Activated T-helper 17 cell treated with anti-CD3 and anti-CD28 coated beads, Interleukin-2, amount 50 U/mL, for 72 hours (primary cell): ENCODE results near the gene MAFG. TPM values are rescaled to one million over a fixed set of nuclear protein-coding genes. Genes with fewer than 3 reads are reported as not detected.

Experiments
- ATAC-seq: fragments of 150-1000 bp; cut with Tn5 transposase; replicated peaks from 2 replicates; pipeline ENCODE4 v1.10.0; 2021; ENCODE audit warnings: mild to moderate bottlenecking, moderate library complexity
- H3K27ac Mint-ChIP-seq: one replicate; pipeline ENCODE4 v1.8.0; 2022; ENCODE audit warnings: mixed read lengths
- H3K27me3 Mint-ChIP-seq: one replicate; pipeline ENCODE4 v1.8.0; 2022; ENCODE audit warnings: mixed read lengths
- H3K36me3 Mint-ChIP-seq: one replicate; pipeline ENCODE4 v1.8.0; 2022; ENCODE audit warnings: low read depth, mild to moderate bottlenecking, mixed read lengths
- H3K4me1 Mint-ChIP-seq: one replicate; pipeline ENCODE4 v1.8.0; 2022; ENCODE audit warnings: mixed read lengths
- H3K4me3 Mint-ChIP-seq: one replicate; pipeline ENCODE4 v1.8.0; 2022; ENCODE audit warnings: mild to moderate bottlenecking, mixed read lengths
- H3K9me3 Mint-ChIP-seq: one replicate; pipeline ENCODE4 v1.8.0; 2022; ENCODE audit warnings: mixed read lengths
- total RNA-seq, 2 donors: library from RNA; stranded (reverse); gene quantifications; one replicate each; pipeline ENCODE4 v1.2.3, GENCODE V29; 2022

Gene MAFG
- total RNA-seq, 2 donors from 2014 or later = 28.9 to 32.6 TPM

GRCh38 chr17:81870981-81871386, 56.6 kb downstream of the MAFG start, which contains the start of gene ARHGDIA:
ARHGDIA (minus strand) TSS chr17:81871337; CDS start chr17:81869930, 1,407 bp downstream.
- Mint-ChIP-seq H3K27me3 (no peaks in the 10 kb centered on the region), H3K4me1 (peaks cover 5% of the 10 kb centered on the region), H3K9me3 (no peaks in the 10 kb centered on the region), H3K36me3 (peaks cover 65% of the 10 kb centered on the region), H3K27ac (peak within 1 kb of the TSS; percentile 92), H3K4me3 (peak within 1 kb of the TSS; percentile 89)
- peak; percentile 68 for ATAC-seq

GRCh38 chr17:81870131-81870980, 57.2 kb downstream of the MAFG start:
- H3K4me3 Mint-ChIP-seq = peak overlapping the region; percentile 89
- peaks cover 5% of the 10 kb centered on the region for H3K4me1 Mint-ChIP-seq
- no peaks in the 10 kb centered on the region for H3K27me3 Mint-ChIP-seq
- peak overlapping the region; percentile 92 for H3K27ac Mint-ChIP-seq
- peaks cover 71% of the 10 kb centered on the region for H3K36me3 Mint-ChIP-seq
- H3K9me3 Mint-ChIP-seq = no peaks in the 10 kb centered on the region
- peak; percentile 32 for ATAC-seq

GRCh38 chr17:81869221-81870130, 58.1 kb downstream of the MAFG start:
- Mint-ChIP-seq H3K4me3 (peak overlapping the region; percentile 89), H3K4me1 (peaks cover 5% of the 10 kb centered on the region)

GRCh38 chr17:81868674-81869220, 58.8 kb downstream of the MAFG start:
- peak overlapping the region; percentile 67 for H3K27ac Mint-ChIP-seq
- ATAC-seq = no peak

More at GRCh38 chr17:81869221-81870130, 58.1 kb downstream of the MAFG start:
- no peak for ATAC-seq
- Mint-ChIP-seq H3K36me3 (peaks cover 80% of the 10 kb centered on the region), H3K9me3 (no peaks in the 10 kb centered on the region), H3K27ac (peak overlapping the region; percentile 92), H3K27me3 (no peaks in the 10 kb centered on the region)

More at GRCh38 chr17:81868674-81869220, 58.8 kb downstream of the MAFG start:
- Mint-ChIP-seq H3K4me1 (peaks cover 6% of the 10 kb centered on the region), H3K27me3 (no peaks in the 10 kb centered on the region), H3K4me3 (peak overlapping the region; percentile 89), H3K9me3 (no peaks in the 10 kb centered on the region), H3K36me3 (peaks cover 87% of the 10 kb centered on the region)

Other genes with a start within 250 kb of the MAFG start
- 10 to 100 TPM; 12.6 to 20.9 TPM for gene ARL16, start 243.9 kb downstream of the MAFG start, total RNA-seq
- gene HGS, start 243.7 kb downstream of the MAFG start, total RNA-seq = 100 to 1,000 TPM; 118 to 130 TPM
- 100 to 1,000 TPM in 1 of 2 donors, 10 to 100 TPM in 1; 50.7 to 108 TPM for gene MRPL12, start 224.4 kb downstream of the MAFG start, total RNA-seq
- 10 to 100 TPM; 15.4 to 38.9 TPM for gene SLC25A10, start 215.5 kb downstream of the MAFG start, total RNA-seq
- gene GCGR, start 123.6 kb downstream of the MAFG start, total RNA-seq = under 1 TPM in 1 of 2 donors, not detected in 1; 0.26 TPM
- gene MCRIP1, start 94.4 kb downstream of the MAFG start, total RNA-seq = 10 to 100 TPM; 45.7 to 94.4 TPM
- gene PPP1R27, start 92.7 kb downstream of the MAFG start, total RNA-seq = not detected
- gene P4HB, start 67.2 kb downstream of the MAFG start, total RNA-seq = 100 to 1,000 TPM; 506 to 602 TPM
- 100 to 1,000 TPM; 384 to 814 TPM for gene ARHGDIA, start 56.4 kb downstream of the MAFG start, total RNA-seq
- gene ALYREF, start 36.1 kb downstream of the MAFG start, total RNA-seq = 100 to 1,000 TPM; 103 to 251 TPM
- 100 to 1,000 TPM; 103 to 123 TPM for gene ANAPC11, start 36.0 kb downstream of the MAFG start, total RNA-seq
- under 1 TPM; 0.17 to 0.53 TPM for gene NPB, start 25.5 kb downstream of the MAFG start, total RNA-seq
- gene PCYT2, start 16.3 kb downstream of the MAFG start, total RNA-seq = 10 to 100 TPM; 10.1 to 26.8 TPM
- gene SIRT7, start 9.6 kb downstream of the MAFG start, total RNA-seq = 10 to 100 TPM; 41.3 to 47.5 TPM
- 10 to 100 TPM; 25.1 to 40.6 TPM for gene PYCR1, start 9.6 kb upstream of the MAFG start, total RNA-seq
- gene MYADML2, start 19.5 kb upstream of the MAFG start, total RNA-seq = not detected
- 1 to 10 TPM in 1 of 2 donors, under 1 TPM in 1; 0.17 to 6.8 TPM for gene NOTUM, start 33.5 kb upstream of the MAFG start, total RNA-seq
- 10 to 100 TPM; 22.3 to 30.3 TPM for gene ASPSCR1, start 49.9 kb upstream of the MAFG start, total RNA-seq
- gene CENPX, start 95.1 kb upstream of the MAFG start, total RNA-seq = 100 to 1,000 TPM in 1 of 2 donors, 10 to 100 TPM in 1; 66.1 to 102 TPM
- 10 to 100 TPM; 14.0 to 23.9 TPM for gene LRRC45, start 95.6 kb upstream of the MAFG start, total RNA-seq
- gene RAC3, start 103.9 kb upstream of the MAFG start, total RNA-seq = 1 to 10 TPM; 6.6 to 7.7 TPM
- gene DCXR, start 110.0 kb upstream of the MAFG start, total RNA-seq = 10 to 100 TPM; 63.1 to 91.0 TPM
- 10 to 100 TPM; 21.1 to 25.2 TPM for gene RFNG, start 124.1 kb upstream of the MAFG start, total RNA-seq
- gene GPS1, start 124.2 kb upstream of the MAFG start, total RNA-seq = 10 to 100 TPM; 46.2 to 97.2 TPM
- gene DUS1L, start 138.1 kb upstream of the MAFG start, total RNA-seq = 100 to 1,000 TPM in 1 of 2 donors, 10 to 100 TPM in 1; 59.7 to 129 TPM
- 100 to 1,000 TPM; 109 to 242 TPM for gene FASN, start 170.5 kb upstream of the MAFG start, total RNA-seq